HEK293 (cell line): ENCODE data around the gene TIMM50.

ENCODE experiments used
- GFI1B ChIP-seq: fragments of 450-650 bp; formaldehyde crosslinking; IDR thresholded peaks from 2 replicates; pipeline ENCODE4 v1.5.1; 2016; ENCODE audit warnings: missing biosample characterization, missing genetic modification characterization
- HOXA7 ChIP-seq: sonication (generic); formaldehyde crosslinking; IDR thresholded peaks from 2 replicates; pipeline ENCODE4 v1.8.1; 2022; ENCODE audit warnings: missing genetic modification reagents, borderline replicate concordance
- KLF10 ChIP-seq: fragments of 450-650 bp; IDR thresholded peaks from 2 replicates; pipeline ENCODE4 v1.5.1; 2018; ENCODE audit warnings: missing biosample characterization, mild to moderate bottlenecking, missing genetic modification characterization
- MZF1 ChIP-seq: fragments of 450-650 bp; formaldehyde crosslinking; IDR thresholded peaks from 2 replicates; pipeline ENCODE4 v1.5.1; 2017; ENCODE audit warnings: missing biosample characterization, missing genetic modification characterization, borderline replicate concordance
- REPIN1 ChIP-seq: fragments of 450-650 bp; formaldehyde crosslinking; IDR thresholded peaks from 2 replicates; pipeline ENCODE4 v1.5.1; 2017; ENCODE audit warnings: missing biosample characterization, missing genetic modification characterization, low read depth
- SCRT2 ChIP-seq: fragments of 450-650 bp; formaldehyde crosslinking; IDR thresholded peaks from 2 replicates; pipeline ENCODE4 v1.5.1; 2016; ENCODE audit warnings: missing biosample characterization, missing genetic modification characterization
- TRIM28 ChIP-seq: IDR thresholded peaks from 2 replicates; pipeline ENCODE4 v1.6.1; 2011; ENCODE audit warnings: low read length, control low read depth, borderline replicate concordance
- ZBTB17 ChIP-seq: fragments of 450-650 bp; formaldehyde crosslinking; IDR thresholded peaks from 2 replicates; pipeline ENCODE4 v1.5.1; 2016; ENCODE audit warnings: missing biosample characterization, missing genetic modification characterization
- ZBTB20 ChIP-seq: fragments of 450-650 bp; formaldehyde crosslinking; IDR thresholded peaks from 2 replicates; pipeline ENCODE4 v1.5.1; 2016; ENCODE audit warnings: missing biosample characterization, missing genetic modification characterization
- ZBTB26 ChIP-seq: fragments of 450-650 bp; formaldehyde crosslinking; optimal IDR thresholded peaks from 2 replicates; pipeline ENCODE3; 2016; ENCODE audit warnings: missing biosample characterization, mild to moderate bottlenecking, missing genetic modification characterization
- ZBTB48 ChIP-seq: fragments of 450-650 bp; formaldehyde crosslinking; IDR thresholded peaks from 2 replicates; pipeline ENCODE4 v1.5.1; 2016; ENCODE audit warnings: missing biosample characterization, missing genetic modification characterization
- ZNF133 ChIP-seq: fragments of 450-650 bp; formaldehyde crosslinking; IDR thresholded peaks from 2 replicates; pipeline ENCODE4 v1.5.1; 2016; ENCODE audit warnings: missing biosample characterization, missing genetic modification characterization
- ZNF202 ChIP-seq: fragments of 450-650 bp; formaldehyde crosslinking; IDR thresholded peaks from 2 replicates; pipeline ENCODE4 v1.5.1; 2016; ENCODE audit warnings: missing biosample characterization, missing genetic modification characterization, borderline replicate concordance
- ZNF280D ChIP-seq: fragments of 450-650 bp; formaldehyde crosslinking; IDR thresholded peaks from 2 replicates; pipeline ENCODE4 v1.5.1; 2016; ENCODE audit warnings: missing biosample characterization, missing genetic modification characterization
- ZNF292 ChIP-seq: fragments of 450-650 bp; formaldehyde crosslinking; IDR thresholded peaks from 2 replicates; pipeline ENCODE4 v1.5.1; 2016; ENCODE audit warnings: low read depth, missing biosample characterization, missing genetic modification characterization, borderline replicate concordance
- ZNF398 ChIP-seq: fragments of 450-650 bp; formaldehyde crosslinking; IDR thresholded peaks from 2 replicates; pipeline ENCODE4 v1.5.1; 2017; ENCODE audit warnings: missing biosample characterization, missing genetic modification characterization
- ZNF513 ChIP-seq: fragments of 450-650 bp; IDR thresholded peaks from 2 replicates; pipeline ENCODE4 v1.5.1; 2018; ENCODE audit warnings: missing biosample characterization, missing genetic modification characterization
- ZNF518A ChIP-seq: fragments of 450-650 bp; formaldehyde crosslinking; conservative IDR thresholded peaks from 2 replicates; pipeline ENCODE4 v1.5.1; 2016; ENCODE audit warnings: low read depth, missing biosample characterization, missing genetic modification characterization
- ZNF549 ChIP-seq: fragments of 450-650 bp; IDR thresholded peaks from 2 replicates; pipeline ENCODE4 v1.5.1; 2018; ENCODE audit warnings: missing biosample characterization, missing genetic modification characterization, mild to moderate bottlenecking, inconsistent platforms, moderate library complexity
- ZNF555 ChIP-seq: fragments of 450-650 bp; formaldehyde crosslinking; conservative IDR thresholded peaks from 2 replicates; pipeline ENCODE4 v1.5.1; 2017; ENCODE audit warnings: missing biosample characterization, mild to moderate bottlenecking, missing genetic modification characterization, inconsistent platforms
- ZNF561 ChIP-seq: fragments of 450-650 bp; IDR thresholded peaks from 2 replicates; pipeline ENCODE4 v1.5.1; 2018; ENCODE audit warnings: missing biosample characterization, missing genetic modification characterization, borderline replicate concordance
- ZNF596 ChIP-seq: fragments of 450-650 bp; IDR thresholded peaks from 2 replicates; pipeline ENCODE4 v1.5.0; 2018; ENCODE audit warnings: missing biosample characterization, mild to moderate bottlenecking, missing genetic modification characterization, moderate library complexity
- ZNF626 ChIP-seq: fragments of 450-650 bp; sonication (Bioruptor Pico); formaldehyde crosslinking; IDR thresholded peaks from 2 replicates; pipeline ENCODE4 v1.5.1; 2018; ENCODE audit warnings: missing biosample characterization, missing genetic modification characterization, inconsistent platforms
- ZNF701 ChIP-seq: fragments of 450-650 bp; formaldehyde crosslinking; IDR thresholded peaks from 2 replicates; pipeline ENCODE4 v1.5.1; 2016; ENCODE audit warnings: missing biosample characterization, missing genetic modification characterization
- ZNF792 ChIP-seq: fragments of 450-650 bp; formaldehyde crosslinking; IDR thresholded peaks from 2 replicates; pipeline ENCODE4 v1.5.1; 2016; ENCODE audit warnings: missing biosample characterization, missing genetic modification characterization
- TF ChIP-seq, protein P1 (sequence below): fragments of 450-650 bp; formaldehyde crosslinking; IDR thresholded peaks from 2 replicates; pipeline ENCODE4 v1.5.1; 2017; ENCODE audit warnings: missing biosample characterization, missing genetic modification characterization

The TIMM50 gene

DNA sequence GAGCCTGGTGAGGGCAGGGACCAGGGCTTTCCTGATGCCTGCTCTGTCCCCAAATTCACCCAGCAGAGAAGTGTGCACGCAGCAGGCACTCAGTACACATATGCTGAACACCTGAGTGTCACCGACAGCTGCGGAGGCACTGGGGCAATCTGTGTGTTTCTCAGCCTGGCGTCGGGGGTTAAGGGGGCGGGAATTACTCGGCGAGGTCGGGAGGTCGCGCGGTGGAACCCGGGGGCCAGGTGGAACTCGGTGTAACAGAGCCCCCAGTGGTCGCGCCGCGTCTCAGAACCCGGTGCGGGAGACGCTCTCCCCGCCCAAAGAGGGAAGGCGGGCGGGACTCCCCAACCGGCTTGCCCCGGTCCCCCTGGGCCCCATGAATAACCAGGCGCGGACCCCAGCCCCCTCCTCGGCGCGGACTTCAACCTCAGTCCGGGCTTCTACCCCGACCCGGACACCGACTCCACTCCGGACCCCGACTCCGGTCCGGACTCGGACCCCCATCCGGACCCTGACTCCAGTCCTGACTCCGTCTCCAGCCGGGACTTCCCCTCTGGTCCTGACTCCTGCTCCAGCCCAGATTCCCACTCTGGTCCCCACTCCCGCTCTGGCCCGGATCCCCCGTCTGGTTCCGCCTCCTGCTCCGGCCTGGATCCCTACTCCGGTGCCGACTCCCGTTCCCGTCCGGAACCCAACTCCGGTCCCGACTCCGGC is 34.4 kb downstream of the TIMM50 start, which contains the start of gene SELENOV (continued):
- TF ChIP-seq ZNF280D (tag by site-specific recombination): no peak
- TF ChIP-seq ZNF701 (tag by site-specific recombination): no peak
- TF ChIP-seq ZNF133 (tag by site-specific recombination): no peak
- peak; percentile 63 for TF ChIP-seq ZNF398 (tag by site-specific recombination)
- no peak for TF ChIP-seq GFI1B (tag by site-specific recombination)
- 0 out of 2 replicates have a peak, but pooled peaks have one; percentile 13 for TF ChIP-seq REPIN1
- TF ChIP-seq HOXA7 (CRISPR knock-in tag): no peak
- no peak for TF ChIP-seq ZNF513 (tag by site-specific recombination)
- peak; percentile 89 for TF ChIP-seq ZBTB20 (tag by site-specific recombination)
- TF ChIP-seq ZBTB17: peak; percentile 47; the same call in 1 of the 2 replicates
- TF ChIP-seq ZBTB48 (tag by site-specific recombination): no peak
- TF ChIP-seq SCRT2 (tag by site-specific recombination): no peak
- no peak for TF ChIP-seq ZNF518A
- TF ChIP-seq MZF1: no peak
- no peak for TF ChIP-seq ZNF549 (tag by site-specific recombination)
- TF ChIP-seq KLF10 (tag by site-specific recombination): no peak
- no peak for TF ChIP-seq ZNF561
- TF ChIP-seq ZNF792 (tag by site-specific recombination): no peak
- no peak for TF ChIP-seq TRIM28
- peak; percentile 53; the same call in 1 of the 2 replicates for TF ChIP-seq ZNF202 (tag by site-specific recombination)
- TF ChIP-seq, protein P1, sequence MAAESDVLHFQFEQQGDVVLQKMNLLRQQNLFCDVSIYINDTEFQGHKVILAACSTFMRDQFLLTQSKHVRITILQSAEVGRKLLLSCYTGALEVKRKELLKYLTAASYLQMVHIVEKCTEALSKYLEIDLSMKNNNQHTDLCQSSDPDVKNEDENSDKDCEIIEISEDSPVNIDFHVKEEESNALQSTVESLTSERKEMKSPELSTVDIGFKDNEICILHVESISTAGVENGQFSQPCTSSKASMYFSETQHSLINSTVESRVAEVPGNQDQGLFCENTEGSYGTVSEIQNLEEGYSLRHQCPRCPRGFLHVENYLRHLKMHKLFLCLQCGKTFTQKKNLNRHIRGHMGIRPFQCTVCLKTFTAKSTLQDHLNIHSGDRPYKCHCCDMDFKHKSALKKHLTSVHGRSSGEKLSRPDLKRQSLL (tag by site-specific recombination): peak; percentile 55; the same call in 1 of the 2 replicates
- TF ChIP-seq ZNF292 (tag by site-specific recombination): no peak
- no peak for TF ChIP-seq ZNF626
- no peak for TF ChIP-seq ZNF555 (tag by site-specific recombination)
- peak; percentile 43 for TF ChIP-seq ZBTB26 (tag by site-specific recombination)
- no peak for TF ChIP-seq ZNF596 (tag by site-specific recombination)
